Activated T-cell treated with anti-CD3 and anti-CD28 coated beads, Interleukin-2, amount 50 U/mL, for 4 hours (primary cell): ENCODE data around the gene PPP2R5D. TPM values are rescaled to one million over a fixed set of nuclear protein-coding genes. Genes with fewer than 3 reads are reported as not detected.

Experiments
- ATAC-seq, 2 donors: fragments of 200-7000 bp; cut with Tn5 transposase; one replicate each; pipeline ENCODE4 v1.10.0; 2021
- DNase-seq: peaks from one replicate; pipeline ENCODE4 v3.0.0-alpha.2; 2020
- H3K27me3 Mint-ChIP-seq: one replicate; pipeline ENCODE4 v1.8.0; 2021; ENCODE audit warnings: low read depth, mixed read lengths
- H3K36me3 Mint-ChIP-seq: one replicate; pipeline ENCODE4 v1.8.0; 2022; ENCODE audit warnings: mixed read lengths; ENCODE audit not compliant: insufficient read depth
- H3K4me1 Mint-ChIP-seq: one replicate; pipeline ENCODE4 v1.8.0; 2021; ENCODE audit warnings: low read depth, mixed read lengths
- H3K4me3 Mint-ChIP-seq: one replicate; pipeline ENCODE4 v1.8.0; 2021; ENCODE audit warnings: mild to moderate bottlenecking, moderate library complexity, mixed read lengths
- H3K9me3 Mint-ChIP-seq: one replicate; pipeline ENCODE4 v1.8.0; 2021; ENCODE audit warnings: mixed read lengths
- total RNA-seq, 3 donors: library from RNA; stranded (reverse); gene quantifications; one replicate each; pipeline ENCODE4 v1.2.1, GENCODE V29; 2021

PPP2R5D gene
- total RNA-seq, 3 donors from 2014 or later: 32.8 to 37.0 (median 32.9) TPM

- DNase-seq (no peak), ATAC-seq (peak; percentile 71 to 75)
- Mint-ChIP-seq H3K4me3 (no peak overlapping the region), H3K36me3 (peaks cover 4% of the 10 kb centered on the region), H3K9me3 (no peaks in the 10 kb centered on the region), H3K27me3 (no peaks in the 10 kb centered on the region), H3K4me1 (peaks cover 16% of the 10 kb centered on the region)
These were observed 13.3 kb upstream of the PPP2R5D start for GRCh38 chr6:42970871-42971612.

- Mint-ChIP-seq H3K36me3 (peaks cover 4% of the 10 kb centered on the region), H3K9me3 (no peaks in the 10 kb centered on the region), H3K27me3 (no peaks in the 10 kb centered on the region), H3K4me1 (peaks cover 21% of the 10 kb centered on the region), H3K4me3 (no peak overlapping the region)
- no peak for ATAC-seq
- no peak for DNase-seq
These were observed 12.5 kb upstream of the PPP2R5D start for GRCh38 chr6:42971746-42972327.

- no peaks in the 10 kb centered on the region for H3K9me3 Mint-ChIP-seq
- H3K4me3 Mint-ChIP-seq: no peak overlapping the region
- H3K36me3 Mint-ChIP-seq: peaks cover 6% of the 10 kb centered on the region
- peaks cover 29% of the 10 kb centered on the region for H3K4me1 Mint-ChIP-seq
- ATAC-seq (no peak), DNase-seq (no peak)
- no peaks in the 10 kb centered on the region for H3K27me3 Mint-ChIP-seq
These were observed 10.4 kb upstream of the PPP2R5D start for GRCh38 chr6:42973926-42974325.

GRCh38 chr6:42974919-42975505, 9.4 kb upstream of the PPP2R5D start:
- no peaks in the 10 kb centered on the region for H3K9me3 Mint-ChIP-seq

GRCh38 chr6:42978487-42978838, 5.9 kb upstream of the PPP2R5D start:
- peaks cover 6% of the 10 kb centered on the region for H3K36me3 Mint-ChIP-seq
- H3K4me1 Mint-ChIP-seq: peaks cover 48% of the 10 kb centered on the region
- no peaks in the 10 kb centered on the region for H3K27me3 Mint-ChIP-seq
- H3K9me3 Mint-ChIP-seq: no peaks in the 10 kb centered on the region
- ATAC-seq (no peak), DNase-seq (peak; percentile 8)
- peak overlapping the region; percentile 92 for H3K4me3 Mint-ChIP-seq

More at GRCh38 chr6:42974919-42975505, 9.4 kb upstream of the PPP2R5D start:
- DNase-seq: no peak
- Mint-ChIP-seq H3K36me3 (peaks cover 6% of the 10 kb centered on the region), H3K27me3 (no peaks in the 10 kb centered on the region), H3K4me1 (peaks cover 37% of the 10 kb centered on the region), H3K4me3 (no peak overlapping the region)
- no peak for ATAC-seq

GRCh38 chr6:42978839-42979522, 5.4 kb upstream of the PPP2R5D start, which contains the start of gene PEX6:
TSS of gene PEX6 (minus strand) at chr6:42979181. CDS start at chr6:42979150, 31 bp downstream.
- Mint-ChIP-seq H3K4me1 (peaks cover 50% of the 10 kb centered on the region), H3K36me3 (peaks cover 3% of the 10 kb centered on the region), H3K9me3 (no peaks in the 10 kb centered on the region), H3K4me3 (peak within 1 kb of the TSS; percentile 92), H3K27me3 (no peaks in the 10 kb centered on the region)
- DNase-seq (peak; percentile 92), ATAC-seq (peak; percentile 94 to 96)

- Mint-ChIP-seq H3K36me3 (peaks cover 3% of the 10 kb centered on the region), H3K9me3 (no peaks in the 10 kb centered on the region), H3K4me1 (peaks cover 51% of the 10 kb centered on the region), H3K27me3 (no peaks in the 10 kb centered on the region), H3K4me3 (peak overlapping the region; percentile 89)
- DNase-seq: no peak
- ATAC-seq: peak; percentile 34 to 35
These were observed 4.7 kb upstream of the PPP2R5D start for GRCh38 chr6:42979523-42980177.

- DNase-seq (no peak), ATAC-seq (no peak)
- Mint-ChIP-seq H3K27me3 (no peaks in the 10 kb centered on the region), H3K36me3 (peaks cover 2% of the 10 kb centered on the region), H3K4me1 (peaks cover 58% of the 10 kb centered on the region), H3K4me3 (no peak overlapping the region), H3K9me3 (no peaks in the 10 kb centered on the region)
These were observed 2.5 kb upstream of the PPP2R5D start for GRCh38 chr6:42981836-42982235.

GRCh38 chr6:42984924-42985475, 630 bp downstream of the PPP2R5D start:
- Mint-ChIP-seq H3K4me1 (peaks cover 60% of the 10 kb centered on the region), H3K27me3 (no peaks in the 10 kb centered on the region), H3K9me3 (no peaks in the 10 kb centered on the region), H3K4me3 (peak overlapping the region; percentile 95), H3K36me3 (peaks cover 11% of the 10 kb centered on the region)
- DNase-seq: no peak
- no peak for ATAC-seq

- Mint-ChIP-seq H3K4me3 (no peak overlapping the region), H3K9me3 (no peaks in the 10 kb centered on the region), H3K36me3 (peaks cover 17% of the 10 kb centered on the region), H3K27me3 (no peaks in the 10 kb centered on the region), H3K4me1 (peaks cover 49% of the 10 kb centered on the region)
- DNase-seq (no peak), ATAC-seq (no peak)
These were observed 3.4 kb downstream of the PPP2R5D start for GRCh38 chr6:42987533-42988451.

- no peak for ATAC-seq
- Mint-ChIP-seq H3K9me3 (no peaks in the 10 kb centered on the region), H3K36me3 (peaks cover 17% of the 10 kb centered on the region), H3K27me3 (no peaks in the 10 kb centered on the region), H3K4me1 (peaks cover 45% of the 10 kb centered on the region), H3K4me3 (no peak overlapping the region)
- no peak for DNase-seq
These were observed 4.2 kb downstream of the PPP2R5D start for GRCh38 chr6:42988486-42989020.

GRCh38 chr6:42989923-42990322, 5.6 kb downstream of the PPP2R5D start:
- DNase-seq (no peak), ATAC-seq (no peak)
- peaks cover 39% of the 10 kb centered on the region for H3K4me1 Mint-ChIP-seq
- no peaks in the 10 kb centered on the region for H3K9me3 Mint-ChIP-seq
- peaks cover 17% of the 10 kb centered on the region for H3K36me3 Mint-ChIP-seq
- no peaks in the 10 kb centered on the region for H3K27me3 Mint-ChIP-seq
- H3K4me3 Mint-ChIP-seq: no peak overlapping the region

- Mint-ChIP-seq H3K4me1 (peaks cover 6% of the 10 kb centered on the region), H3K36me3 (peaks cover 14% of the 10 kb centered on the region), H3K27me3 (no peaks in the 10 kb centered on the region), H3K9me3 (no peaks in the 10 kb centered on the region), H3K4me3 (no peak overlapping the region)
- ATAC-seq (no peak), DNase-seq (no peak)
These were observed 9.1 kb downstream of the PPP2R5D start for GRCh38 chr6:42993445-42993844.
